Ureter (tissue), 1 donor: Measurements from ENCODE around the gene MORC1. TPM values are rescaled to one million over a fixed set of nuclear protein-coding genes. Genes with fewer than 3 reads are reported as not detected.
"Not testable (repeated sequence)": the region's sequence is repeated elsewhere in the genome, so short reads cannot be mapped to it uniquely, and the experiment has no call there.

ENCODE experiments used
- DNase-seq: peaks from one replicate; pipeline ENCODE4 v3.0.0-alpha.2; 2020; ENCODE audit warnings: low spot score
- total RNA-seq: library from RNA; stranded (reverse); gene quantifications from one replicate; pipeline ENCODE4 v1.2.4, GENCODE V29; 2023
- donor health status: DM: yes; HTN: yes; CAD: no.

Gene MORC1
- not detected for total RNA-seq

GRCh38 chr3:109117939-109118338 lies at the start of gene MORC1:
Gene MORC1, minus strand, starts transcription at chr3:109118134. Its CDS starts 75 bp downstream, at chr3:109118059.
- DNase-seq, result no peak

GRCh38 chr3:109165905-109166304 lies 48.0 kb upstream of the MORC1 start:
- DNase-seq, result no peak

GRCh38 chr3:109161487-109162123 lies 43.7 kb upstream of the MORC1 start:
- DNase-seq, result no peak

- DNase-seq, result no peak
These were observed 37.9 kb upstream of the MORC1 start for GRCh38 chr3:109155828-109156227.

GRCh38 chr3:109154979-109155378 lies 37.0 kb upstream of the MORC1 start:
- no peak for DNase-seq

- no peak for DNase-seq
These were observed 34.4 kb upstream of the MORC1 start for GRCh38 chr3:109152320-109152719.

GRCh38 chr3:109149078-109149477 lies 31.1 kb upstream of the MORC1 start:
- DNase-seq, result no peak

- DNase-seq, result no peak
These were observed 25.7 kb upstream of the MORC1 start for GRCh38 chr3:109143646-109144045.

- no peak for DNase-seq
These were observed 22.4 kb upstream of the MORC1 start for GRCh38 chr3:109140318-109140717.

- no peak for DNase-seq
These were observed 19.8 kb upstream of the MORC1 start for GRCh38 chr3:109137761-109138160.

GRCh38 chr3:109136523-109136922 lies 18.6 kb upstream of the MORC1 start, which contains the start of gene C3orf85:
Gene C3orf85, plus strand, starts transcription at chr3:109136719. Its CDS starts 129 bp downstream, at chr3:109136848.
- no peak for DNase-seq

- DNase-seq, result not testable (repeated sequence)
These were observed 15.5 kb upstream of the MORC1 start for GRCh38 chr3:109133474-109133816.

GRCh38 chr3:109132801-109133473 lies 15.0 kb upstream of the MORC1 start:
- no peak for DNase-seq

- no peak for DNase-seq
These were observed 13.3 kb upstream of the MORC1 start for GRCh38 chr3:109131276-109131675.

GRCh38 chr3:109127553-109127952 lies 9.6 kb upstream of the MORC1 start:
- no peak for DNase-seq

- DNase-seq, result no peak
These were observed 8.0 kb upstream of the MORC1 start for GRCh38 chr3:109125902-109126301.

- DNase-seq, result no peak
These were observed 4.8 kb upstream of the MORC1 start for GRCh38 chr3:109122690-109123089.

GRCh38 chr3:109118584-109118983 lies 650 bp upstream of the MORC1 start:
- no peak for DNase-seq

- DNase-seq, result no peak
These were observed 1.9 kb downstream of the MORC1 start for GRCh38 chr3:109116031-109116430.

- DNase-seq, result no peak
These were observed 2.5 kb downstream of the MORC1 start for GRCh38 chr3:109115451-109115850.

- DNase-seq, result no peak
These were observed 3.2 kb downstream of the MORC1 start for GRCh38 chr3:109114746-109115145.

- no peak for DNase-seq
These were observed 4.8 kb downstream of the MORC1 start for GRCh38 chr3:109112946-109113760.

GRCh38 chr3:109109574-109109973 lies 8.4 kb downstream of the MORC1 start:
- DNase-seq, result no peak
